GM12892 (cell line): ENCODE results near the gene CUL7.
A peak's percentile ranks its signal among the peaks of the same experiment; 100 is the strongest.

Experiments used
- DNase-seq: peaks from one replicate; pipeline ENCODE4 v3.0.0; 2011; ENCODE audit not compliant: insufficient read length
- FAIRE-seq: peaks from 2 replicates; lab custom pipeline; 2011; peaks lifted over from hg19 to GRCh38; lab: Jason Lieb, UNC
- POLR2A ChIP-seq: IDR thresholded peaks from 2 replicates; pipeline ENCODE4 v1.6.1; 2011; ENCODE audit warnings: low read depth, low read length, control low read depth
- POLR2AphosphoS5 ChIP-seq: IDR thresholded peaks from 2 replicates; pipeline ENCODE4 v1.6.1; 2011; ENCODE audit warnings: low read depth, low read length, control low read depth
- TAF1 ChIP-seq: IDR thresholded peaks from 2 replicates; pipeline ENCODE4 v1.6.1; 2011; ENCODE audit warnings: low read depth, mild to moderate bottlenecking, control low read depth, low read length, borderline replicate concordance

The CUL7 gene

DNA sequence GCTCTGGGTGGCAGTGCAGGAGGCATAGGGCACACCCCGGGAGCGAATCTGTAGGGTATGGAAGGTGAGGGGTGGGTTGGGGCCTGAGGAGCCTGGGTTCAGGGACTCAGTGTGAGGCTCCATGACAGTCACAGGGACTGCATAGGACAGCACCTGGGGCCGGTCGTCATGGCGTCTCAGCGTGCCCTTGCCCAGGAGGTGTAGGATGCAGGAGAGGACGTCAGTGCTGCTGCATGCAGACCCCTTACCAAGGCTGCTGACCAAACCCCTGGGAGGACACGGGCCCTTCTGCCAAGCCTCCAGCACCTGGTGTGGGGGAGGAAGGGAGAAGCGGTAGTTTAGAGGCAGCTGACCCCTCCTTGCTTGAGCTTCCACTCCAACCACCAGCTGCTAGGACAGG lies 15.9 kb downstream of the CUL7 start:
- no peak for FAIRE-seq
- no peak for DNase-seq
- TF ChIP-seq POLR2AphosphoS5 (no peak), POLR2A (no peak), TAF1 (no peak)

DNA sequence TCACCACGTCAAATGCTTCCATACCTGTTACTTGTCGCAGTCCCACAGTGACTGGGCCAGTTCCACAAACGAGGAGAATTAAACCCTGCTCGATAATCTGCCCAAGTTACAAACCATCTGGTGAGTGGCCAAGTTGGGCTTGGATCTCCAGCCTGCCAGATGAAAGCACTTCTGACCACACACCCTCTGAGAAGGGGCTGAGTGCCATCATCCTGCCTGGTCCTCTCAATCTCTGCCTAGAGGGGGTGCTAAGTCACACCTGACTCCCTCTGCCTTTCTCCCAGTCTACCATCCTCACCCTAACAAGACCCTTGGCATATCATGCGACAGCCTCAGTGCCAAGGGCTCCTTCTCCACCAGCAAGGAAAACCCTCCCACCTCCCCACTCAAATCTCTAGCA lies 16.5 kb downstream of the CUL7 start:
- TF ChIP-seq TAF1 (no peak), POLR2AphosphoS5 (no peak), POLR2A (no peak)
- no peak for DNase-seq
- FAIRE-seq: no peak

DNA sequence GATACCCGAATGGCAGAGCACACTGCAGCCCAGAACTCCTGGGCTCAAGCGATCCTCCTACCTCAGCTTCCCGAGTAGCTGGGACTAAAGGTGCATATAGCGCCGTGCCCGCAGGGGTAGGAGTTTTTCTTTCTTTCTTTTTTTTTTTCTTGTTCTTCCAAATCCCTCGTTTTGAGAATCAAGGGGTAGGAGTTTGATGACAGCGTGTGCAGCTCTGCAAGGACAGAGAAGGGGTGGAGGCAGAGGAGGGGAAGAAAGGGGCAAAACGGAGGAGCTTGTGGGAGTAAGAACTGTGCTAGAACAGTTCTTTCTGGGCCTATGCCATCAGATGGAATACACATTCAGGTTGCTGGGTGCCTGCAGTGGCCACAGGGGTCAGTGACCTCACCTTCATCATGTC lies 16.9 kb downstream of the CUL7 start:
- no peak for FAIRE-seq
- no peak for DNase-seq
- no peak for TF ChIP-seq POLR2AphosphoS5
- no peak for TF ChIP-seq POLR2A
- TF ChIP-seq TAF1: no peak

DNA sequence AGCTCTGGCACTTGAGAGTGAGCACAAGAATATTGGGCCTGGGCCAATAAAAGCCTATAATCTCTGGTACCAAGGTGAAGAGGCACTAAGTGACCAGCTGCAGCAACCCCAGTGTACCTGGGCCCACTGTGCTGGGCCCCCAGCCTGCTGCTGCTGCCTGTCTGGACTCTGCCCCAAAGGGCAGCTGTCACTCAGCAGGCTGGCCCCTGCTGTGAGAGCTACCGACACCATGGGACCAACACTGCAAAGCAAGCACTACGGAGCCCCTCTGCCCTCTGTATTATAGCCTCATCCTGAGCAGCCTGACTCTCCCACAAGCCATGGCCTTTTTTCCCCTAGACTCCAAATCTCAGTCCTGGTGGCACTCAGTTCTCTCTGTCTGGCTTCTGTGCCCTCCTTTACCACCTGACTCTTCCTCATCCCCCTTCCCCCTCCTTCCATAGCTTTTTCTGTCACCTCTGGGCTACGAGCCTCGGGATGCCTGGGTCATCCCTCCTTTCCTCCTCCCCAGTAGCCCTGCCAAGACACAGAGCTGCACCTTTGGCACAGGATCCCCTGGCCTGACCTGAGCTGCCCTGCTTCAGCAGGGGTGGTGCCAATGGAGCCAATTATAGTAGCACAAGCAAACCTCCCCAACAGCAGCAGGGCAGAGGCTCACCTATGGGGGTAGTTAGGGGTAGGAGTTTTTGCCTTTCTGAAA lies 18.0 kb downstream of the CUL7 start:
- FAIRE-seq (no peak), DNase-seq (no peak)
- TF ChIP-seq POLR2AphosphoS5: no peak
- TF ChIP-seq TAF1: no peak
- no peak for TF ChIP-seq POLR2A

DNA sequence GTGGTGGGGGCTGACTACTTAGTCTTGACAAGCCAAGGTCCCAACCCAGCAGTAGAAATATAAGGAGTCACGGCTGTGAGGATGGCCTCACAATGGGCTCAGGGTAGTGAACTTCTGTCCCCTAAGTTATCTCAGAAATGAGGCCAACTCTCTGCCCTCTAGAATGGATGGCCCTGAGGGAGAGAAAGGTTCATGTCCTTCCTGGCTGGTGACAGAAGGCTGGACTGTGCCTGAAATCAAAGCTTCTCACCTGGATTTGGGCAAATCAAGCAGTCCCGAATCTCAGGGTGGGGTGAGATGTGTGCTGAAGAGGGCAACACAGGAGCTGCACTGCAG lies 19.5 kb downstream of the CUL7 start:
- DNase-seq: no peak
- TF ChIP-seq POLR2A (no peak), TAF1 (no peak), POLR2AphosphoS5 (no peak)
- no peak for FAIRE-seq

DNA sequence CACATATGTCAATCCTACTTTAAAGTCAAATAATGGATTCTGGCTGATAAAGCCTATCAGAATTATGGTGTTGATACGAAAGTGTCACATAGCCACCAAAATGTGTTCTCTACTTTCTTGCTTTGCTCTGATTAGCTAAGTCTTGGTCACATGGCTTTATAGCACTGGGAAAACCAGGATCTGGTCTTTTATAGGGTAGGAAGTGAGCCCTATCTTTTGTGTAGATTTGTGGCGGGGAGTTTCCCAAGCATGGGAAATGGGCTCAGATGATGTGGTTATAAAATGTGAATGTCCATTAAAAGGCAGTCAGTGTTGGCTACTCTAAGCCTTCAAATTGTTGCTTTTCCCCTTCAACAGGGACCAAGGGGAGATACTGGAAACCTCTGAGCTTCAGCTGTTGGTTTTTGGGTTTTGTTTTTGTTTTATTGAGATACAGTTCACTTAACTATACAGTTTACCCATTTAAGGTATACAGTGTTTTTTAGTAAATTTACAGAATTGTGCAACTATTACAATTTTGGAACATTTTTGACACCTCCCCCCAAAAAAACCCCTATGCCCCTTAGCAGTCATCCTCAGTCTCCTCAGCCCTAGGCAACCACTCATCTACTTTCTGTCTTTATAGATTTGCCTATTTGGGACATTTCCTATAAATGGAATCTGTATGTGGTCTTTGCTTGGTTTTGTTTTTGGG lies 20.0 kb downstream of the CUL7 start:
- no peak for DNase-seq

DNA sequence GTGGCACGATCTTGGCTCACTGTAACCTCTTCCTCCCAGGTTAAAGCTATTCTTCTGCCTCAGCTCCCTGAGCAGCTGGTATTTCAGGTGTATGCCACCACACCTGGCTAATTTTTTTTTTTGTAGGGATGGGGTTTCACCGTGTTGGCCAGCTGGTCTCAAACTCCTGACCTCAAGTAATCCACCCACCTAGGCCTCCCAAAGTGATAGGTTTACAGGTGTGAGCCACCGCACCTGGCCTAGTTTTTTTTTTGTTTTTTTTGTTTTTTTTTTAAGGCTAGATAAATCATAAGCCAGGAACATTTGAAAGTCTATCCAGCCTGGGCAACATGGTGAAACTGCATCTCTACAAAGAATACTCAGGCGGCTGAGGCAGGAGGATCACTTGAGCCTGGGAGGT lies 21.3 kb downstream of the CUL7 start:
- DNase-seq: no peak
- FAIRE-seq: no peak
- TF ChIP-seq POLR2A: no peak
- TF ChIP-seq TAF1: no peak
- no peak for TF ChIP-seq POLR2AphosphoS5

More for the DNA sequence above, 20.0 kb downstream of the CUL7 start:
- FAIRE-seq: no peak
- no peak for TF ChIP-seq POLR2AphosphoS5
- TF ChIP-seq POLR2A: no peak
- no peak for TF ChIP-seq TAF1

DNA sequence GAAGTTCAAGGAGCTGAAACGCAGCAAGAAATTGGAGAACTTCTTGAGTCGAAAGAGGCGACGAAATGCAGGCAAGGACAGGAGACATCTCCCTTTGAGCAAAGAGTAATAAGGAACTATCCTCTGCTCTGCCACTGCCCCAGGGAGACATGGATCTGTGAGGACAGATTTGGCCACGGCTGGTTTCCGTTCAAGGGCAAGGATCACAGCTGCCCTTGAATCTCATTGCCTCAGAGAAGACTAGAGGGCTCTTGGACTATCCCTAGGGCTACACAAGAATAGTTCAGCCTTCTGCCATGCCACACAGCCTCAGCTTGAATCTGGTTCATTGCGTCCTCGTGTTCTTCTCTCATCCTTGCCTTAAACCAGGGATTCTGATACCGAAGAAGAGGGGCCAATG lies 24.5 kb downstream of the CUL7 start:
- FAIRE-seq: no peak
- TF ChIP-seq TAF1 (no peak), POLR2AphosphoS5 (no peak), POLR2A (no peak)

DNA sequence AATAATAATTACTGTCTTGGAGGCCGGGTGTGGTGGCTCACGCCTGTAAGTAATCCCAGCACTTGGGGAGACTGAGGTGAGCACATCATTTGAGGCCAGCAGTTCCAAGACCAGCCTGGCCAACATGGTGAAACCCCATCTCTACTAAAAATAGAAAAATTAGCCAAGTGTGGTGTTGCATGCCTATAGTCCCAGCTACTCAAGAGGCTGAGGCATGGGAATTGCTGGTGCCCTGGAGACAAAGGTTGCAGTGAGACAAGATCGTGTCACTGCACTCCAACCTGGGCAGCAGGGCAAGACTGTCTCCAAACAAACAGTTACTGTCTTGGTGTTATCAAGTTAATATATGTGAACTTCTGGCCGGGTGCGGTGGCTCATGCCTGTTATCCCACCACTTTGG lies 27.3 kb downstream of the CUL7 start:
- DNase-seq (no peak), FAIRE-seq (no peak)
- TF ChIP-seq TAF1: no peak
- no peak for TF ChIP-seq POLR2A
- TF ChIP-seq POLR2AphosphoS5: no peak

More for the DNA sequence above, 24.5 kb downstream of the CUL7 start:
- DNase-seq: no peak

DNA sequence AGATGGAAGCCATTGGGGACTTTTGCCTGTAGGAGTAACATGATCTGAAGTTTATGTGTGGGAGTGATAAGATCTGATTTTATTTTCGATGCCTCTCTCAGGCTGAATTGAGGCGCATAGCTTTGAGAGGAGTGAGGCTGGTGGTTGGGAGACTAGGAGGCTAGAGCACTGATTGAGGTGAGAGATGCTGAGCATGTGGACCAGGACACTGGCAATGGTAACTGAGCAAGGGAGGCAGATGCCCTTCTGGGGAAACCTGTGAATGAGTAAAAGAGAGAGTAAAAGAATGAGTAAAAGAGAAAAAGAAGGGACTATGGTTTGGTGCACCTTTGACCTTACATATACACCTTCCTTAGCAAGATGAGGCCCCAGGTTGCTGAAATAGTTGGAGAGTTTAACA lies 29.2 kb downstream of the CUL7 start:
- no peak for DNase-seq
- TF ChIP-seq POLR2AphosphoS5 (no peak; the same call in 1 of the 2 replicates), TAF1 (no peak), POLR2A (no peak)
- FAIRE-seq: no peak

DNA sequence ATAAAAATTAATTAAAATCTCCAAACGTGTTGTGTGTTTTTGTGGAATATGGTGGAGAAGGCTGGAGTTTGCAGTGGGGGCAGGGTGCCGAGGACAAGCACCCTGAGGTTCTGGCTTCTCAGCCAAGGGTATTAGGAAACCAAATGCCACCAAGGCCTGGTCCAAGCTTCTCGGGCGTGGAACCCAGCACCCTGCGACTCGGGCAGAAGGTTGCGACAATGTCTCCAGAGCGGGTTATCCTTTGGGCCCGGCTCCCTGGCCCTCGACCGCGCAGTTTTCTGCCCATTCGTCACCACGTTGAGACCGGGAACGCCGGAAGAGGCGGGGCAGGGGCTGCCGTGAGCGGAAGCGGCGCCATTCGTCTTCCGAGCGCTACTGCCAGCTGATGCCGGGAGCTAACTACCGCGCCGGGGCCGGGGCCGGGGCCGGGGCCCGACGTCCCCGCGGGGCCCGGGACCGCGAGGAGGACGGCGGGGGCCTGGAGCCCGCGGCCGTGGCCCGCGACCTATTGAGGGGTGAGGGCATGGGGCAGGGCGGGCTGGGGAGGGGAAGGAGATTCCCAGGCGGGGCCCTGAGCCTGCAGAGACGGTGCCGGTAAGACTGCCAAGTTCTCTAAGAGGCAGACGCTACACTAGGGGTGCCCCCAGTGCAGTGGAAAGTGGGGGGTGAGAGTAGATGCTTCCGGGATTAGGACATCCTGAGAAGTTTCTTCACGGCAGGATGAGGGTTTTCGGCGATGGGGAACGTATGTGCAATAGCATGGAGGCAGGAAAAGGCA lies 32.2 kb downstream of the CUL7 start, which contains the start of gene RRP36:
Gene RRP36 (plus strand): TSS at position 354 of the 778 bp plus-strand sequence. CDS start 32 bp downstream, at position 386.
- DNase-seq: peak; percentile 92
- peak; percentile 66 for FAIRE-seq
- TF ChIP-seq POLR2AphosphoS5: peak; percentile 37
- no peak for TF ChIP-seq TAF1
- peak; percentile 69 for TF ChIP-seq POLR2A
